Panc1 (cell line): ENCODE measurements around the gene ACAT2. TPM values are rescaled to one million over a fixed set of nuclear protein-coding genes. Genes with fewer than 3 reads are reported as not detected.

ENCODE experiments used
- ATAC-seq: fragments of 200-7000 bp; cut with Tn5 transposase; 2 replicates; pipeline ENCODE4 v1.9.1; 2020; ENCODE audit warnings: mild to moderate bottlenecking, moderate library complexity
- BruUV-seq: library from RNA; stranded (reverse); fragments of 400-500 nt; replicated peaks from 2 replicates; lab custom pipeline; 2021; lab: Mats Ljungman, UMichigan
- CTCF ChIA-PET: fragments of 300-600 bp; sonication (Branson Sonifier 250); formaldehyde crosslinking; loops from one replicate; lab custom pipeline; 2022; ENCODE audit warnings: antibody characterized with exemption; lab: Charles Lee
- POLR2A ChIA-PET: fragments of 300-600 bp; sonication (Branson Sonifier 250); formaldehyde crosslinking; loops from one replicate; lab custom pipeline; 2022; ENCODE audit warnings: antibody characterized with exemption; lab: Charles Lee
- DNase-seq: peaks from one replicate; pipeline ENCODE4 v3.0.0-alpha.2; 2010; ENCODE audit warnings: low read depth, low spot score
- H3K27ac ChIP-seq: 2 replicates; pipeline ENCODE4 v1.5.1; 2011; ENCODE audit warnings: mild to moderate bottlenecking, low read length, inconsistent platforms
- H3K27me3 ChIP-seq: fragments of 200-500 bp; sonication (Bioruptor generic); 2 replicates; pipeline ENCODE4 v1.6.0; 2014; ENCODE audit warnings: low read length, inconsistent platforms; ENCODE audit not compliant: control insufficient read depth, insufficient read depth
- H3K36me3 ChIP-seq: fragments of 200-500 bp; sonication (Bioruptor generic); 2 replicates; pipeline ENCODE4 v1.5.1; 2014; ENCODE audit warnings: inconsistent platforms, mild to moderate bottlenecking, low read length, moderate library complexity; ENCODE audit not compliant: control insufficient read depth, insufficient read depth
- H3K4me1 ChIP-seq: 2 replicates; pipeline ENCODE4 v1.5.1; 2011; ENCODE audit warnings: inconsistent platforms, mild to moderate bottlenecking, low read length, moderate library complexity; ENCODE audit not compliant: control insufficient read depth, insufficient read depth
- H3K4me3 ChIP-seq, 2 experiments: 2 replicates each; pipeline ENCODE4 v1.5.1; 2011 to 2012; ENCODE audit warnings: low read depth in 2 of 2, low read length in 2 of 2, mild to moderate bottlenecking in 2 of 2, inconsistent platforms in 1 of 2, moderate library complexity in 1 of 2
- H3K9me3 ChIP-seq: fragments of 200-500 bp; sonication (Bioruptor generic); 2 replicates; pipeline ENCODE4 v1.5.1; 2014; ENCODE audit warnings: low read depth, mild to moderate bottlenecking, inconsistent platforms, low read length, moderate library complexity; ENCODE audit not compliant: control insufficient read depth, insufficient read depth
- POLR2AphosphoS5 ChIP-seq: IDR thresholded peaks from 2 replicates; pipeline ENCODE4 v1.6.1; 2012; ENCODE audit warnings: mild to moderate bottlenecking, low read depth, low read length, moderate library complexity
- SIN3A ChIP-seq: IDR thresholded peaks from 2 replicates; pipeline ENCODE4 v1.6.1; 2012; ENCODE audit warnings: low read depth, mild to moderate bottlenecking, low read length, moderate library complexity, borderline replicate concordance; ENCODE audit not compliant: insufficient read depth
- TCF7L2 ChIP-seq: IDR thresholded peaks from 2 replicates; pipeline ENCODE4 v1.6.1; 2011; ENCODE audit warnings: mild to moderate bottlenecking, low read depth, low read length, inconsistent platforms
- in situ Hi-C: cut with HindIII; loops from 2 replicates; pipeline ENCODE4 v1.10.0; 2016; ENCODE audit warnings: low sequenced_read_pairs, low pct_unique_long_range_greater_than_20kb
- intact Hi-C: fragments of 100-400 bp; cut with micrococcal nuclease; formaldehyde crosslinking; loops from one replicate; pipeline ENCODE4 v1.10.0; 2022; ENCODE audit not compliant: unreplicated experiment
- total RNA-seq: library from RNA; stranded (reverse); gene quantifications from one replicate; pipeline ENCODE4 v1.2.1, GENCODE V29; 2021; ENCODE audit not compliant: unreplicated experiment
- TF ChIP-seq, protein P1 (sequence below), 2 experiments: IDR thresholded peaks; 2 replicates each; pipeline ENCODE4 v1.6.1; 2011 to 2012; ENCODE audit warnings: low read depth in 2 of 2, control low read depth in 1 of 2, low read length in 1 of 2, mild to moderate bottlenecking in 1 of 2, moderate library complexity in 1 of 2; ENCODE audit not compliant: insufficient read depth in 1 of 2
- TF ChIP-seq, protein P2 (sequence below): fragments of 450-650 bp; IDR thresholded peaks from 2 replicates; pipeline ENCODE4 v1.5.1; 2017; ENCODE audit warnings: mild to moderate bottlenecking

The ACAT2 gene
- total RNA-seq, 1 experiment from 2014 or later: 112 TPM

DNA sequence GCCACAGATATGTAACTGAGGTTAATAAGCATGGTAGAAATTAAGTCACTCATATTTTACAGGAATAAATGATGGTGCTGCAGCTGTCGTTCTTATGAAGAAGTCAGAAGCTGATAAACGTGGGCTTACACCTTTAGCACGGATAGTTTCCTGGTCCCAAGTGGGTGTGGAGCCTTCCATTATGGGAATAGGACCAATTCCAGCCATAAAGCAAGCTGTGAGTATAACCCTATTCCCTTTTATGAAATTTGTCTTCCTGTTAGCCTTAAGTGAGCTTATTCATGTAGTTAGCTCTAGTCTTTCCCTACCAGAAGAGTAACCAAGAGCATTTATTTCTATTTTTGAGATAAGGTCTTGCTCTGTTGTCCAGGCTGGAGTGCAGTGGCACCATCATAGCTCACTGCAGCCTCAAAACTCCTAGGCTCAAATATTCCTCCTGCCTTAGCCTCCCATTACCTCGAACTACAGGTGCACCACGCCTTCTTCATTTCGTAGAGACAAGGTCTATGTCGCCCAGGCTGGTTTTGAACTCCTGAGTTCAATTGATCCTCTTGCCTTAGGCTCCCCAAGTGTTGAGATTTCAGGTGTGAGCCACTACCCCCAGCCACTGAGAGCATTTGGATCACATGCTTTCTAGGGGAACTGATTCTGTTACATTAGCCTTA is 15.5 kb downstream of the ACAT2 start:
- no peak for DNase-seq
- peak; percentile 54 for ATAC-seq
- H3K36me3 ChIP-seq: peaks cover 42% of the 10 kb centered on the region
- H3K9me3 ChIP-seq: no peaks in the 10 kb centered on the region
- BruUV-seq: no TSS peak
- CTCF ChIA-PET: no interaction called here
- POLR2A ChIA-PET: no interaction called here
- TF ChIP-seq SIN3A (no peak), POLR2AphosphoS5 (no peak)
- TF ChIP-seq, protein P1, sequence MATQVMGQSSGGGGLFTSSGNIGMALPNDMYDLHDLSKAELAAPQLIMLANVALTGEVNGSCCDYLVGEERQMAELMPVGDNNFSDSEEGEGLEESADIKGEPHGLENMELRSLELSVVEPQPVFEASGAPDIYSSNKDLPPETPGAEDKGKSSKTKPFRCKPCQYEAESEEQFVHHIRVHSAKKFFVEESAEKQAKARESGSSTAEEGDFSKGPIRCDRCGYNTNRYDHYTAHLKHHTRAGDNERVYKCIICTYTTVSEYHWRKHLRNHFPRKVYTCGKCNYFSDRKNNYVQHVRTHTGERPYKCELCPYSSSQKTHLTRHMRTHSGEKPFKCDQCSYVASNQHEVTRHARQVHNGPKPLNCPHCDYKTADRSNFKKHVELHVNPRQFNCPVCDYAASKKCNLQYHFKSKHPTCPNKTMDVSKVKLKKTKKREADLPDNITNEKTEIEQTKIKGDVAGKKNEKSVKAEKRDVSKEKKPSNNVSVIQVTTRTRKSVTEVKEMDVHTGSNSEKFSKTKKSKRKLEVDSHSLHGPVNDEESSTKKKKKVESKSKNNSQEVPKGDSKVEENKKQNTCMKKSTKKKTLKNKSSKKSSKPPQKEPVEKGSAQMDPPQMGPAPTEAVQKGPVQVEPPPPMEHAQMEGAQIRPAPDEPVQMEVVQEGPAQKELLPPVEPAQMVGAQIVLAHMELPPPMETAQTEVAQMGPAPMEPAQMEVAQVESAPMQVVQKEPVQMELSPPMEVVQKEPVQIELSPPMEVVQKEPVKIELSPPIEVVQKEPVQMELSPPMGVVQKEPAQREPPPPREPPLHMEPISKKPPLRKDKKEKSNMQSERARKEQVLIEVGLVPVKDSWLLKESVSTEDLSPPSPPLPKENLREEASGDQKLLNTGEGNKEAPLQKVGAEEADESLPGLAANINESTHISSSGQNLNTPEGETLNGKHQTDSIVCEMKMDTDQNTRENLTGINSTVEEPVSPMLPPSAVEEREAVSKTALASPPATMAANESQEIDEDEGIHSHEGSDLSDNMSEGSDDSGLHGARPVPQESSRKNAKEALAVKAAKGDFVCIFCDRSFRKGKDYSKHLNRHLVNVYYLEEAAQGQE (IDR thresholded peaks at IDR 0.05; ENCODE audit: insufficient read depth in 1 of 2, low read depth in 2 of 2, low read length in 1 of 2): no peak
- H3K27me3 ChIP-seq: no peaks in the 10 kb centered on the region
- in situ Hi-C loops (no loop called here), intact Hi-C loops (no loop called here)
- no peak overlapping the region for H3K4me3 ChIP-seq
- no peak overlapping the region for H3K27ac ChIP-seq
- no peaks in the 10 kb centered on the region; the same call in 1 of the 2 replicates for H3K4me1 ChIP-seq

DNA sequence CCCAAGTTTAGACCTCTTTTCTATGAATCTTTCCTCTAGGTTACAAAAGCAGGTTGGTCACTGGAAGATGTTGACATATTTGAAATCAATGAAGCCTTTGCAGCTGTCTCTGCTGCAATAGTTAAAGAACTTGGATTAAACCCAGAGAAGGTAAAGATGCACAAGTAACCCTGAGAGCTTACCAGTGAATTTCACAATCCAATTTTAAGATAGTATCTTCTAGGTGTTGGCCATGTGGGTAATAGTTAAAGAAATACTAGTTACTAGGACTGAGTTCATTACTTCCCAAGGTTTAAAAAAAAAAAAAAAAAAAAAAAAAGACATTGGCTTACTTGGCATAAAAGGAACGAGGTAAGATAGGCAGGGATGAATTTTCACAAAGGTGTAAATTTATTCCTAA is 16.3 kb downstream of the ACAT2 start:
- POLR2A ChIA-PET: interaction anchor here (0.7 kb wide), 1 partner anchor 14 kb away, joined by 7 read pairs; no protein-coding TSS in a partner anchor
- CTCF ChIA-PET: no interaction called here
- no TSS peak for BruUV-seq

DNA sequence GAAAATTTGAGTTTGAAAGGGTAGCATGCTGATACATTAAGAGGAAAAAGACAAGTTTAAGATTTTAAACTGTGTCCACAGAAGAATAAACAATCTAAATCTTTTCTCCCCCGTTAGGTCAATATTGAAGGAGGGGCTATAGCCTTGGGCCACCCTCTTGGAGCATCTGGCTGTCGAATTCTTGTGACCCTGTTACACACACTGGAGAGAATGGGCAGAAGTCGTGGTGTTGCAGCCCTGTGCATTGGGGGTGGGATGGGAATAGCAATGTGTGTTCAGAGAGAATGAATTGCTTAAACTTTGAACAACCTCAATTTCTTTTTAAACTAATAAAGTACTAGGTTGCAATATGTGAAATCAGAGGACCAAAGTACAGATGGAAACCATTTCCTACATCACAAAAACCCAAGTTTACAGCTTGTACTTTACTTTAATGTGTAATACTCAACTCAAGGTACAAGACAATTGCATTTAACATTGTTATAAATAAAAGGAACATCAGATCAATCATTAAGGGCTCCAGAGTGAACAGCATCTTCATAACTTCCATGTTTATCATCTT is 16.8 kb downstream of the ACAT2 start:
- BruUV-seq: TSS peak; percentile 74

More for the DNA sequence above, 16.3 kb downstream of the ACAT2 start:
- no peaks in the 10 kb centered on the region for H3K9me3 ChIP-seq
- DNase-seq (no peak), ATAC-seq (no peak)
- no peak for TF ChIP-seq SIN3A
- intact Hi-C loops (no loop called here), in situ Hi-C loops (no loop called here)
- no peaks in the 10 kb centered on the region for H3K27me3 ChIP-seq
- no peak overlapping the region for H3K27ac ChIP-seq
- H3K36me3 ChIP-seq: peaks cover 49% of the 10 kb centered on the region
- no peaks in the 10 kb centered on the region; the same call in 1 of the 2 replicates for H3K4me1 ChIP-seq
- H3K4me3 ChIP-seq: no peak overlapping the region

More for the DNA sequence above, 16.8 kb downstream of the ACAT2 start:
- no peak overlapping the region for H3K27ac ChIP-seq
- ChIA-PET POLR2A (interaction anchor here (0.7 kb wide), 1 partner anchor 14 kb away, joined by 7 read pairs; no protein-coding TSS in a partner anchor), CTCF (no interaction called here)
- DNase-seq (no peak), ATAC-seq (no peak)
- no peak overlapping the region for H3K4me3 ChIP-seq
- intact Hi-C loops: no loop called here
- no peaks in the 10 kb centered on the region; the same call in 1 of the 2 replicates for H3K4me1 ChIP-seq
- no peaks in the 10 kb centered on the region for H3K27me3 ChIP-seq
- in situ Hi-C loops: no loop called here
- H3K9me3 ChIP-seq: no peaks in the 10 kb centered on the region
- peaks cover 49% of the 10 kb centered on the region for H3K36me3 ChIP-seq
- TF ChIP-seq, protein P2, sequence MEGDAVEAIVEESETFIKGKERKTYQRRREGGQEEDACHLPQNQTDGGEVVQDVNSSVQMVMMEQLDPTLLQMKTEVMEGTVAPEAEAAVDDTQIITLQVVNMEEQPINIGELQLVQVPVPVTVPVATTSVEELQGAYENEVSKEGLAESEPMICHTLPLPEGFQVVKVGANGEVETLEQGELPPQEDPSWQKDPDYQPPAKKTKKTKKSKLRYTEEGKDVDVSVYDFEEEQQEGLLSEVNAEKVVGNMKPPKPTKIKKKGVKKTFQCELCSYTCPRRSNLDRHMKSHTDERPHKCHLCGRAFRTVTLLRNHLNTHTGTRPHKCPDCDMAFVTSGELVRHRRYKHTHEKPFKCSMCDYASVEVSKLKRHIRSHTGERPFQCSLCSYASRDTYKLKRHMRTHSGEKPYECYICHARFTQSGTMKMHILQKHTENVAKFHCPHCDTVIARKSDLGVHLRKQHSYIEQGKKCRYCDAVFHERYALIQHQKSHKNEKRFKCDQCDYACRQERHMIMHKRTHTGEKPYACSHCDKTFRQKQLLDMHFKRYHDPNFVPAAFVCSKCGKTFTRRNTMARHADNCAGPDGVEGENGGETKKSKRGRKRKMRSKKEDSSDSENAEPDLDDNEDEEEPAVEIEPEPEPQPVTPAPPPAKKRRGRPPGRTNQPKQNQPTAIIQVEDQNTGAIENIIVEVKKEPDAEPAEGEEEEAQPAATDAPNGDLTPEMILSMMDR: no peak
- TF ChIP-seq POLR2AphosphoS5 (no peak), SIN3A (no peak), TCF7L2 (no peak)
- TF ChIP-seq, protein P1 (IDR thresholded peaks at IDR 0.05; ENCODE audit: insufficient read depth in 1 of 2, low read depth in 2 of 2, low read length in 1 of 2): no peak
